ENCODE measurements around the gene ANKH. TPM values are rescaled to one million over a fixed set of nuclear protein-coding genes. Genes with fewer than 3 reads are reported as not detected.

The ANKH gene
- total RNA-seq, 1 donor from 2014 or later = 30.9 TPM

DNA sequence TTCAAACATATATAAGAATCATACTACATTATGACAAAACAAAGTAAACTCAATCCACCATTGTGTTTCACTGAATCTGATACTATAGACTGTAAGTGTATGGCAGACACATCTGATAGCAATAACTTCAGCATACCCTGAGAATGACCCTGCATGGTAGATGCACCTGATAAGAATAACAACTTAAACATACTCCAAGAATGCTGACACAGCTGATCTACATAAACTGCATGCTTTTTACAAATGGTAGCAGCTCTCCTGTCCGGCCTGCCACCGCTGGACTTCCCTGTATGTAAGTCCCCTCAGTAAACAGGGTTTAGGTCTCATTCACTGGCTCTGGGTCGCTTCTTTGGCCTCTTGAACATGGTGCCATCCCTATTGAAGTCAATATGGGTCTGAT, 100.4 kb downstream of the ANKH start:
- H3K4me3 ChIP-seq = no peak overlapping the region
- no peak for DNase-seq (ENCODE audit: extremely low spot score in 2 of 2)
- TF ChIP-seq POLR2AphosphoS5 (IDR thresholded peaks at IDR 0.05; ENCODE audit: insufficient read depth in 1 of 2, low read depth in 1 of 2) (no peak), POLR2A (IDR thresholded peaks at IDR 0.05) (no peak)
- TF ChIP-seq, protein P1, sequence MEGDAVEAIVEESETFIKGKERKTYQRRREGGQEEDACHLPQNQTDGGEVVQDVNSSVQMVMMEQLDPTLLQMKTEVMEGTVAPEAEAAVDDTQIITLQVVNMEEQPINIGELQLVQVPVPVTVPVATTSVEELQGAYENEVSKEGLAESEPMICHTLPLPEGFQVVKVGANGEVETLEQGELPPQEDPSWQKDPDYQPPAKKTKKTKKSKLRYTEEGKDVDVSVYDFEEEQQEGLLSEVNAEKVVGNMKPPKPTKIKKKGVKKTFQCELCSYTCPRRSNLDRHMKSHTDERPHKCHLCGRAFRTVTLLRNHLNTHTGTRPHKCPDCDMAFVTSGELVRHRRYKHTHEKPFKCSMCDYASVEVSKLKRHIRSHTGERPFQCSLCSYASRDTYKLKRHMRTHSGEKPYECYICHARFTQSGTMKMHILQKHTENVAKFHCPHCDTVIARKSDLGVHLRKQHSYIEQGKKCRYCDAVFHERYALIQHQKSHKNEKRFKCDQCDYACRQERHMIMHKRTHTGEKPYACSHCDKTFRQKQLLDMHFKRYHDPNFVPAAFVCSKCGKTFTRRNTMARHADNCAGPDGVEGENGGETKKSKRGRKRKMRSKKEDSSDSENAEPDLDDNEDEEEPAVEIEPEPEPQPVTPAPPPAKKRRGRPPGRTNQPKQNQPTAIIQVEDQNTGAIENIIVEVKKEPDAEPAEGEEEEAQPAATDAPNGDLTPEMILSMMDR (IDR thresholded peaks at IDR 0.05) = no peak

DNA sequence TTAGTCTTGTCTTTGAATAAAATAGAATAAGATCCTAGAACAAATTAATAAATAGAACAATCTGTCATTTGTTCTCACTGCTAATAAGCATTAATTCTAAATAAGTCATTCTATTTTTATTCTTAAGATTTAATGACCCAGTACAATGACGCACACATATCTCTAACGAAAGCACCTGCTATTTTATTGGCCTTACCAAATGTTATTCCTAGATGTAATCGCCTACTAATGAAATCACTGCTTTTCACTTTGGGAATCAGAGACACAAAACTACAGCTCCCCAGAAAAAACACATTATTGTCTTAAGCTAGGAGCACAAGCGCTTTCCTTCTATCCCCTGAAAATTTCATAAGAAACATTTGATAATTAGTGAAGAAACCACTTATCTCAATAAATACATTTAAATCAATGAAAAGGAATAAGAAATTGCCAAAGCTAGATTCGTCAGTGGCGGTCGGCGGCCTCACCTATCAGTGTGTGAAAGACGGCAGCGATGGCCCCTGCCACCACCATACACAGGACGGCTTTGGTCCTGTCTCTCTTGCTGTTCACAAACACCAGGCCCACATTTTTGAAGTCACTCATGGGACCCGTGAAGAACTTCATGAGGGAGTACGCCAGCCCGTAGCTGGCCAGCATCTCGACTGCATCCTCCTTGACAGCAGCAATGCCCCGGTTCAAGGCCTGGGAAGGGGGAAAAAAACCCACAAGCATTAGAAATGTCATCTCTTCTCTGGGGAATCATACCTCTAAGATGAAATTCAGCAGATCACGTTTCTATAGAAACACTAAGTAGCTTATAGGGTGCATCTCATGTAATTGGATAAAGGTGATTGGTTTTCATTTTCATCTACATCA, 102.8 kb downstream of the ANKH start:
- no peak for TF ChIP-seq POLR2AphosphoS5 (IDR thresholded peaks at IDR 0.05; ENCODE audit: insufficient read depth in 1 of 2, low read depth in 1 of 2)
- TF ChIP-seq, protein P1 (IDR thresholded peaks at IDR 0.05) = no peak
- TF ChIP-seq POLR2A (IDR thresholded peaks at IDR 0.05) = no peak
- Histone ChIP-seq H3K4me1 (no peaks in the 10 kb centered on the region), H3K36me3 (peaks cover 0 to 2% of the 10 kb centered on the region in 2 donors), H3K9me3 (no peaks in the 10 kb centered on the region), H3K4me3 (no peak overlapping the region), H3K27ac (no peak overlapping the region), H3K27me3 (no peaks in the 10 kb centered on the region)
- no peak for DNase-seq (ENCODE audit: extremely low spot score in 2 of 2)
- intact Hi-C loops (cut with DNase I) = no loop called here

More for the DNA sequence above, 100.4 kb downstream of the ANKH start:
- peaks cover 0 to 2% of the 10 kb centered on the region in 2 donors for H3K36me3 ChIP-seq
- no peaks in the 10 kb centered on the region for H3K9me3 ChIP-seq
- H3K4me1 ChIP-seq = no peaks in the 10 kb centered on the region
- no peak overlapping the region for H3K27ac ChIP-seq
- no peaks in the 10 kb centered on the region for H3K27me3 ChIP-seq
- intact Hi-C loops (cut with DNase I) = no loop called here

DNA sequence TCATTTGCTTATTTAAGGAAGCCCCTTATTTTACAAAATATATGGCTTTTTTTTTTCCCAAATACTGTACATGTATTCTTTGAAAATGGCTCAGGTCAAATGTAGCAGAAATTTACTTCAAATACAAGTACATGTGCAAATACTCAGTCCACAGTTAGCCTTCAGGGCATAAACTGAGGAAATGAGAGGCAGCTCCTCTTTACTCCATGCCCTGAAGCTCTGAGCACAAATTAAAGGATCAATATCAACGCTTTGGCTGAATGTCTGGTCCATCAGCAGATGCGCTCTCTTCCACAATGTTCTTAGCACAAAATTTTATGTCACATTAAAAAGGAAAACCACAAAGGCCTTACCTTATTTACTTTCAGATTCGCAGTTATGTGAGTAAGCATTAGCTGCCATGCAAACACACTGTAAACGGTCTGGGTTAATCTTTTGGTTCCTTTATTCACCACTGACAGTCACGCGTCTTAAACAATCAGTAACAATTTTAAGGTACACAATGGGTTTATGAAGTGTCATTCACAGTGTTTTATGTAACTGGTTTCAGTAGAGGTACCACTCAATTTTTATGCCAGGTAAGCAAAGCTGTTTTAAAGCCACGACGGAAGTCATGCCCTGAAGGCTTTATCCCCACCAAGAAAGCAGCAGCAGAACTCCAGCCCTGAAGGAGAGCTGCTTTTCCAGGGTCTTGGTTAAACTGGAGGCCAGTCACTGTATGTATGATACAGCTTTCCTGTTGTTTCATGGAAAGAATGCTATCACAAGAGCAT, 103.7 kb downstream of the ANKH start:
- H3K9me3 ChIP-seq = no peaks in the 10 kb centered on the region
- intact Hi-C loops (cut with DNase I) = no loop called here
- H3K36me3 ChIP-seq = peaks cover 0 to 2% of the 10 kb centered on the region in 2 donors
- H3K27me3 ChIP-seq = no peaks in the 10 kb centered on the region
- TF ChIP-seq, protein P1 (IDR thresholded peaks at IDR 0.05) = no peak
- H3K4me3 ChIP-seq = no peak overlapping the region
- no peak for DNase-seq (ENCODE audit: extremely low spot score in 2 of 2)
- no peak overlapping the region for H3K27ac ChIP-seq
- H3K4me1 ChIP-seq = no peaks in the 10 kb centered on the region

DNA sequence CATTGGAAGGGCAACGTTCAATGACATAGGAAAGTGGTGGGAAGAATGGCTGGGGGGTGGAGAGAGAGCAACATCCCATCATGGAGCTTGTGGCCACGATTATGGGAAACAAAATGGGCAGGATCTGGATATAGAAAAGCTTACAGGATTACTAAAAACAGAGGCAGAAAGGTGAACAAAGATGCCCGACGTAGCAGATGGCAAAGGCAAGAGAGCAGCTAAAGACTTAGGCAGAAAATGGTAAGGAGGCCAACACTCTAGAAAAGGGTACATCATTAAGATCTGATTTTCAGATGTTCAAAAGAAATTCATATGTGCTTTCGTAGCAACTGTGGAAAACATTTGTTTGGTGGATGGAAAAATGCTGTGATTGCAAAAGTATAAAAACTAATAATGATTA, 104.5 kb downstream of the ANKH start:
- H3K27me3 ChIP-seq = no peaks in the 10 kb centered on the region
- no peak for DNase-seq (ENCODE audit: extremely low spot score in 2 of 2)
- peaks cover 0 to 2% of the 10 kb centered on the region in 2 donors for H3K36me3 ChIP-seq
- H3K27ac ChIP-seq = no peak overlapping the region
- no peaks in the 10 kb centered on the region for H3K4me1 ChIP-seq
- H3K4me3 ChIP-seq = no peak overlapping the region
- TF ChIP-seq POLR2A (IDR thresholded peaks at IDR 0.05) = no peak
- TF ChIP-seq, protein P1 (IDR thresholded peaks at IDR 0.05) = no peak
- no peak for TF ChIP-seq POLR2AphosphoS5 (IDR thresholded peaks at IDR 0.05; ENCODE audit: insufficient read depth in 1 of 2, low read depth in 1 of 2)
- intact Hi-C loops (cut with DNase I) = no loop called here
- no peaks in the 10 kb centered on the region for H3K9me3 ChIP-seq
